RCC 7860 (cell line): ENCODE measurements around the gene GFPT2.

Source experiments
- DNase-seq: peaks from one replicate; pipeline ENCODE4 v3.0.0-alpha.2; 2015; ENCODE audit warnings: low spot score
- FAIRE-seq: peaks from 2 replicates; lab custom pipeline; 2012; peaks lifted over from hg19 to GRCh38; lab: Jason Lieb, UNC

GFPT2 gene

DNA sequence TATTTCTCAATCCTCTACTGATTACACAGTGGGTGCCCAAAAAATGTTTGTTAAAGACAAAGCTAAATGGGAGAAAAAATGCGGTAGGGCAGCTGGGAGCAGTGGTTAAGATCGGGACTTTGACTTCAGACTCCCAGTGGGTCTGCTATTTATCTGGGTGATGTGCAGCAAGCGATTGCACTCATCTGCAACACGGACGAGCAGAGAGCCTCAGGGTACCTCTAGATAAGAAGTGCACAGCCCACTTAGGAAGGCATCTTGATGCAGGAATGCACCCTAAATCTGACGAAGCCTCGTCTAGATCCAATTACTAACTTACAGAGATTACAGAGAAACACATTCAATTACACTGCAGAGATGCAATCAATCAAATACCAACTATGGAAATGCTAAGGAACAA is 65.3 kb downstream of the GFPT2 start:
- no peak for FAIRE-seq
- DNase-seq: no peak

DNA sequence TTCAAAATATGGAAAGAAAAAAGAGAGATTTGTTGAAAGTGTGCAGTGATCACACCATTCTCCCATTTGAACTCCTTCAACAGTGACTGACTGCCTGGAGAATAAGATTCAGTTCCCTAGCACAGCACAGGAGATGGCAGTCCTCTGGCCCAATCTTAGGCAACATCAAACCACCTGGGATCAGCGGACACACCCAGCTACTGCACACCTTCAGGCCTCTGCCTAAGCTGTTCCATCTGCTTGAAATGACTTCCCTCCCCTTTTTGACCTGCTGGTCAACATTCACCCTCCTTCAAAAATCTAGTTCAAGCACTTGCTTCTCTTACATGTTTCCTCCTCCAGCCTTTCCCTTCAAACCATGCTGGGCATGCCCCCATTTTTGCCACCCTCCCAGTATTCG is 65.7 kb downstream of the GFPT2 start:
- FAIRE-seq: no peak
- DNase-seq: no peak

DNA sequence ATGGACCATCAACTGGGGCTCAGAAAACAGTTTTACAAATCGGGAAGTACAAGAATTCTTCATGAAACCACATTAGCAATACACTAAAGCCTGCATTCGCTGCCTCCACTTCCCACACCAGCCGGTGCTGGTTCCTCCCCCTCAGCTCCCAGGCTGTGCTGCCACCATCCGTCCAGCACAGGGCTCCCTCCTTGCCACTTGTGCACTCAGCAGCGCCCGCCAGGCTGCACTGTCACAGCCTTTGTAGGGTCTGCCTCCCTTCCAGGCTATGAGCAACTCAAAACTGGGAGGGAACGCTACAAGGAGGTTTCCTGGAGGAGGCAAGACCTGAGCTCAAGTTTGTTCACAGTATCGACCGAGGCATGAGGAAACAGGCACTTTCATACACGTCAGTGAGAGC is 69.0 kb downstream of the GFPT2 start:
- DNase-seq: no peak
- no peak for FAIRE-seq

- DNase-seq: no peak
- FAIRE-seq: no peak
Observed at GRCh38 chr5:180283026-180283615, 70.0 kb downstream of the GFPT2 start.

DNA sequence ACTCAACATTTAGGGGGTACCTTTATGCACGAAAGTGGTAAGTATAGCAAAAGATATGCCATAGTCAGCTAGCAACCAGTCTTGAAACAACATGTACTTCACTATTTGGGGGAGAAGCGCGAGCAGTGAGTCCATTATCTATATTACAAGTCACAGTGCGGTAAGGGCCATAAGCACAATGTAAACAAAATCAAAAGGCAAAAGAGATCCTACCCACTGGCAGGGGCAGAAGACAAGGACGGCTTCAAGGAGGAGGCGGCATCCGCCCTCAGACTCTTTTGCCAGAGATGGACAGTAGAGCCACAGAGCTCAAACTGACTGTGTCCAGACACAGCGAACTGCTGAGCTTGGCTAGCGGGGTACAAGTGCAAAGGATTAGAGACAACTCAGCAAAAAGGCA is 70.9 kb downstream of the GFPT2 start:
- DNase-seq: no peak
- no peak for FAIRE-seq

GRCh38 chr5:180281706-180282105 is 71.4 kb downstream of the GFPT2 start:
- FAIRE-seq (no peak), DNase-seq (no peak)

GRCh38 chr5:180274695-180275094 is 78.4 kb downstream of the GFPT2 start:
- FAIRE-seq: no peak
- no peak for DNase-seq

- no peak for DNase-seq
- no peak for FAIRE-seq
Observed at GRCh38 chr5:180271221-180271620, 81.9 kb downstream of the GFPT2 start.

DNA sequence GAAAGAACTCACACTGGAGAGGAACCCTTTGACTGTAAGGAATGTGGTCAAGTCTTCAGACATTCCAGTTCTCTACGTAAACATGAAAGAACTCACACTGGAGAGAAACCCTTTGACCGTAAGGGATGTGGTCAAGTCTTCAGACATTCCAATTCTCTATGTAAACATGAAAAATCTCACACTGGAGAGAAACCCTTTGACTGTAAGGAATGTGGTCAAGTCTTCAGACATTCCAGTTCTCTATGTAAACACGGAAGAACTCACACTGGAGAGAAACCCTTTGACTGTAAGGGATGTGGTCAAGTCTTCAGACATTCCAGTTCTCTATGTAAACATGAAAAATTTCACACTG is 93.9 kb downstream of the GFPT2 start:
- DNase-seq: peak; percentile 53
- no peak for FAIRE-seq

DNA sequence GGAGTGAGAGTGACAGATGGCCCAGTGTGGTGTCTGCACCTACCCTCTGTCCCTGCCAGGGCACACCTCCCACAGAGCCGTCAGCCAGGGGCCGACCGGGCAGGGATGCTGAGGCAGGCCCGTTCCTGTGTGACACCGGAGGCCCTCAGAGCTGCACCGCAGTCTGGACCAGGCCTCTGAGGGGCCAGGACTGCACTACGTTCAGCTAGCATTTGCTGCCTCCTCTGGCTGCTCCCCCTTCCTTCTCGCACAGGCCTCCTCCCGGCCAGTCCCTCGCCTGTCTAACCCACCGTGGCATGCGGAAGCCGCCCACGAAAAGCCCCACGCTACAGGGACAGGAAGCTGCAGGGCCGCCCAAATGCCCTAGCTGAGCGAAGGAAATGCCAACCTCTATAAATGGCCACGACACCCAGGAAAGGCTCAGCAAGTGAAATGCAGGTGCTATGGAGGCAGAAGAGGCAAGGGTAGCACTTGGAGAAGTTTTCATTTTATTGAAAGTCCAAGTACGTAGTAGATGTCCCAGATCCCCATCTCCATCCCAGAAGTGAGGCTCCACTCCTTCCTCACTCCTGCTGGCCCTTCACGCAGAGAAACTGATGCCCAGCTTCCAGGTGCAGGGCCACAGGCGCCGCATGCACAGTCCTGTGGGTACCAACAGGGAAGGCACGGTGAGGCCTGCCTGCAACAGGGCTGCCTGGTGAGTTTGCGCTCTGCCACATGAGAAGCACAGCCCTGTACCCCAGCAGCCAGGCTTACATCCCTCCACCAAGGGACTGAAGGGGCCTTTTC is 99.9 kb downstream of the GFPT2 start:
- no peak for FAIRE-seq

DNA sequence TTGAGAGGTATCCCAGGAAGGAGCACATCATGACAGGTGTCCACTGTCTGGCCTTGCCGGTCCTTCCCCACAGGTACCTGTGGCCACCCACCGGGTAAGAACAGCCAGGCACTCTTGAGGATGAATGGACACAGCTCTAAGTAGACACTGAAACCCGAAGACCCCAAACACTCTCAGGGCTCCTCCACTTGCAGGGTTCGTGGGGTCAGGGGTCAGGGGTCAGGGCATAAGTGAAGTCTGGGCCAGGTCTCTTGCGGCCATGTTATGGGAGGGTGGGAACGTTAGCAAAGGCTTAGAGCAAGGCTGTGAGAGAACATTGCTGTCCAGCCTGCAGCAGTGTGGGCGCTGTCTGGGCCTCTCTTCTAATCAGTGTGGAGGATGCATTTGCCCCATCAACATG is 101.2 kb downstream of the GFPT2 start:
- no peak for FAIRE-seq

More for the DNA sequence above, 99.9 kb downstream of the GFPT2 start:
- DNase-seq: no peak

GRCh38 chr5:180251141-180251540 is 102.0 kb downstream of the GFPT2 start:
- DNase-seq (no peak), FAIRE-seq (no peak)

More for the DNA sequence above, 101.2 kb downstream of the GFPT2 start:
- DNase-seq: no peak
